ENCODE results near the gene CLDN2.
A peak's percentile ranks its signal among the peaks of the same experiment; 100 is the strongest.
"Not testable (repeated sequence)": the region's sequence is repeated elsewhere in the genome, so short reads cannot be mapped to it uniquely, and the experiment has no call there.

The CLDN2 gene

DNA sequence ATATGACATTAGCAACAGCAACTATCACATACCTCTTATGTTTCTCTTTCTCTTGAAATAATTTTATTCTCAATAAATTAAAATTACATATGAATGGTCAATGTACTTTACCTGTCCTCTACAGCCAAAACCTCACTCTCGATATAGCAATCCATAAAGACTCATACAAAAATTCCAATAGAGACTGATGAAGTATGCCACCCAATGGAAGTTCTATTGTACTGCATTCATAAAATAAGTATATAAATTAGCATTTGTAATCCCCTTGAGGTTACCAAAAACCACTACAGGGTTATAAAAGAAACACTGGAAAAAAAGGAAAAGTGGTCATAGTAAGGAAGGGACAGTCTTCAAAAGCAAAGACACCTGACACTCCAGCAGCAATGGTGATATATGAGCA, 32.8 kb downstream of the CLDN2 start:
- TF ChIP-seq CTCF (IDR thresholded peaks at IDR 0.05; ENCODE audit: low read length, missing control alignments), result peak; percentile 44
- no peak overlapping the region for H3K4me3 ChIP-seq (replicated peaks; ENCODE audit: low read depth, low read length)
- DNase-seq (ENCODE audit: low read depth), result peak; percentile 51

- H3K4me3 ChIP-seq (replicated peaks; ENCODE audit: low read depth, low read length), result no peak overlapping the region
- DNase-seq (ENCODE audit: low read depth), result no peak
- no peak for TF ChIP-seq CTCF (IDR thresholded peaks at IDR 0.05; ENCODE audit: low read length, missing control alignments)
Measured at GRCh38 chrX:106954041-106954440, 33.8 kb downstream of the CLDN2 start.

DNA sequence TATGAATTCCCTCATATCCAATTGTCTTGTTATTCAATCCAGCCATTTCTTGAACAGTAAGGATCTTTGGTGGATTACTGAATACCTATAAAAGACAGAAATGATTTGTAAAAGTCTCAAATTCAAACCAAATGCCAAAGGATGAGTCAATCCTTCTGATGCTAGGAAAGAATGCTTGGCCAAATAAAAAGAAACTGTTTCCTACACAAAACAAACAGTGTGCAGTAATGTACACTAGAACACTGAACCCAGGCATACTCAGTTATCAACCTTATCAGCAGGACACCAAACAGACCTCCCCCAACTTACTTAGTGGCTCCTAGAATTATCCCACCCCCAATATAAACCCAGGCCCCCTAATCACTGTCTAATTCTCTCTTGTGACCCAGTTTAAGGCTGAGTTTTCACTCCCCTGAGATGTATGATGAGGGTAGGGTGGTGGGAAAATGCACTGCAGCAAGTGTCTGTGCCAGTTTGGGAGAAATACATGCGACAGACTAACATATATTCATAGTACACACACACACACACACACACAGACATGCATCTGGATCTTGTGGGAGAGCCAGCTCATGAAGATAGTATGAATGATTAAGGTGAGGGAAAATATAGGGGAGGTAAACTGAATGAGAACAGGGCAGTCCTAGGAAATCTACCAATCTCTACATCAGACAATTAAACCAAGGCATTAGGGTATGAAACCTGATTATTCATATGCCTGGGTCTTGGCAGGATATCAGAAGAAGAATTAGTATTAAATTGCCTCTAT, 35.0 kb downstream of the CLDN2 start:
- TF ChIP-seq CTCF (IDR thresholded peaks at IDR 0.05; ENCODE audit: low read length, missing control alignments), result no peak
- DNase-seq (ENCODE audit: low read depth), result peak; percentile 28
- no peak overlapping the region for H3K4me3 ChIP-seq (replicated peaks; ENCODE audit: low read depth, low read length)

DNA sequence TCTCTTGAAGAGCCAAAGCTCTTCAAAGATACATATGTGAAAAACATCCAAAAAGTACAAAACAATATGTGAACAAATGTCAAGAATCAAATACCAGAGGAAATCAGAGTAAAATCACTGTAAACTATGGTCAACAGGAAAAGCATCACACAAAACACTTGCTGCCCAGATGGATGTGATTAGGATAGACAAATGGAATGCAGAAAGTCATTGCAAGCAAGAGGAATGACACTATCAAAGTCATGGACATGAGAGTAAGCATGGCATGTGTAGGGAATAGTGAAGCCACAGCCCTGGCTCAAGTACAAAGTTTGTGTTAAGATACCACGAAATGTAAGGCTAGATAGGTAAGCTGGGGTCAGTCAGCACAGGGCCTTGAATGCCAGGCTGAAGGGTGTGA, 37.7 kb downstream of the CLDN2 start:
- H3K4me3 ChIP-seq (replicated peaks; ENCODE audit: low read depth, low read length), result no peak overlapping the region
- no peak for DNase-seq (ENCODE audit: low read depth)
- no peak for TF ChIP-seq CTCF (IDR thresholded peaks at IDR 0.05; ENCODE audit: low read length, missing control alignments)

GRCh38 chrX:106959901-106960300, 39.7 kb downstream of the CLDN2 start:
- TF ChIP-seq CTCF (IDR thresholded peaks at IDR 0.05; ENCODE audit: low read length, missing control alignments), result peak; percentile 44
- H3K4me3 ChIP-seq (replicated peaks; ENCODE audit: low read depth, low read length), result no peak overlapping the region
- peak; percentile 54 for DNase-seq (ENCODE audit: low read depth)

DNA sequence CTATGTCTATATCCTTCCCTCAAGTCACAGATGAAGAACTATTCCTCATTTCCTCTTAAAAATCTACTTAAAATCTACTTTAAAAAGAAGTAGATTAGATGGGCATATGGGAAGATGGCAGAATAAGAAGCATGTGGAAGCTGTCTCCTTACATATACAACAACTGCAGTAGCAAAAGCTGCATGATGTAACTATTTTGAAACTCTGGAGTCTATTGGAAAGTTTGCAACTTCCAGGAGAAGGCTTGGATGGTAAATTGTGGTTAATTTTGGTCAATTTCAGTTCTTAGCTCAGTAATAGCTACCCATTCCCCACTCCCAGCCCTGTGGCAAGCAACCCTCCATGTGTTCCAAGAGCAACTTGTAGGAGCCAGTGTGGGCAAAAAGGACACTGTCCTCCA, 42.9 kb downstream of the CLDN2 start:
- no peak overlapping the region for H3K4me3 ChIP-seq (replicated peaks; ENCODE audit: low read depth, low read length)
- TF ChIP-seq CTCF (IDR thresholded peaks at IDR 0.05; ENCODE audit: low read length, missing control alignments), result no peak
- no peak for DNase-seq (ENCODE audit: low read depth)

- no peak overlapping the region for H3K4me3 ChIP-seq (replicated peaks; ENCODE audit: low read depth, low read length)
- no peak for TF ChIP-seq CTCF (IDR thresholded peaks at IDR 0.05; ENCODE audit: low read length, missing control alignments)
- no peak for DNase-seq (ENCODE audit: low read depth)
Measured at GRCh38 chrX:106964290-106964689, 44.1 kb downstream of the CLDN2 start.

GRCh38 chrX:106966547-106966946, 46.3 kb downstream of the CLDN2 start:
- DNase-seq (ENCODE audit: low read depth); H3K4me3 ChIP-seq (replicated peaks; ENCODE audit: low read depth, low read length): not testable (repeated sequence)

Data from fibroblast of pulmonary artery (primary cell).